ENCODE data around the gene BEGAIN. TPM values are rescaled to one million over a fixed set of nuclear protein-coding genes. Genes with fewer than 3 reads are reported as not detected.

BEGAIN gene
- total RNA-seq, 1 donor from 2014 or later = 5.1 TPM

GRCh38 chr14:100559455-100559854 is 27.8 kb downstream of the BEGAIN start:
- no peak for TF ChIP-seq CTCF (IDR thresholded peaks at IDR 0.05; ENCODE audit: unreplicated experiment)
- no peak overlapping the region for H3K4me3 Mint-ChIP-seq
- peaks cover 40% of the 10 kb centered on the region for H3K27me3 Mint-ChIP-seq (ENCODE audit: low read depth)
- no peaks in the 10 kb centered on the region for H3K9me3 Mint-ChIP-seq
- H3K36me3 Mint-ChIP-seq = no peaks in the 10 kb centered on the region
- no peaks in the 10 kb centered on the region for H3K4me1 Mint-ChIP-seq
- no peak for DNase-seq (ENCODE audit: low spot score in 2 of 2, unreplicated experiment in 2 of 2)
- H3K27ac Mint-ChIP-seq = no peak overlapping the region

DNA sequence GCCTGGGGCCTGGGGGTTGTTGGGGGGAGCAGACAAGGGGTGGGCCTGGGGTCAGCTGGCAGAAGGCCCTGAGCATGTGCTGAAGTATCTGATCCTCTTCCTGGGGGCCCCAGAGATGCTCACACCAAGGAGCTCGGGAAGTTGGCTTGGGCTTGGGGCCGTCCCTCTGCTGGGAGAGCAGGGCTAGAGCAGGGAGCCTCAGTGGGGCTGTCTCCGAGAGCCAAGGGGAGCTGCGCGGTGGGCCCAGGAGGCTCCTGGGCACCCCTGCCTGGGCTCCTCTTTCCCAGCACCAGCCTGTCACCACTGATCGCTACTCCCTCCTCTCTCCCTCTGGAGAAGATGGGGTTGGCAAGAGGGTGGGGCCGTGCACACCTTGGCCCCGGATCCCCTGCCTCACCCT is 28.3 kb downstream of the BEGAIN start:
- H3K27ac Mint-ChIP-seq = no peak overlapping the region
- H3K36me3 Mint-ChIP-seq = no peaks in the 10 kb centered on the region
- no peaks in the 10 kb centered on the region for H3K9me3 Mint-ChIP-seq
- TF ChIP-seq CTCF (IDR thresholded peaks at IDR 0.05; ENCODE audit: unreplicated experiment) = no peak
- peaks cover 37% of the 10 kb centered on the region for H3K27me3 Mint-ChIP-seq (ENCODE audit: low read depth)
- H3K4me1 Mint-ChIP-seq = no peaks in the 10 kb centered on the region
- DNase-seq (ENCODE audit: low spot score in 2 of 2, unreplicated experiment in 2 of 2) = no peak
- no peak overlapping the region for H3K4me3 Mint-ChIP-seq

DNA sequence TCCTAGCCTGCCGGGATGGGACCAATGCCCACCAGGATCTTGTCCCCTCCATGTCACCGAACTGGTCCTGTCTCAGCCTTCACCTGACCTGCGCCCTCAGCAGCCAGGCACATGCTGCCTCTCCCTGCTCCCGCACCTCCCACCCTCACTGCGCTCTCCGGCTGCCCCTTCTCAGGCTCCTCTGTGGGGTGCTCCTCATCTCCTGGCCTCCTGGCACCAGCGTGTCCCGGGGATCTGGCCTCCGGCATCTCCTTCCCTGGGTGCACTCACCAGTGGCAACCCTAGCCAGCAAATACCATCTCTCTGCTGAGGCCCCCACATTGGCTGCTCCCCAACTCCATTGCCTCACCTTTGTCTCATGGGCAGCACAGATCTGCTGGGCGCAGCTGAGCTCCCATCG is 29.0 kb downstream of the BEGAIN start:
- Mint-ChIP-seq H3K9me3 (no peaks in the 10 kb centered on the region), H3K4me1 (no peaks in the 10 kb centered on the region), H3K27me3 (ENCODE audit: low read depth) (peaks cover 32% of the 10 kb centered on the region), H3K27ac (no peak overlapping the region), H3K36me3 (no peaks in the 10 kb centered on the region), H3K4me3 (no peak overlapping the region)
- DNase-seq (ENCODE audit: low spot score in 2 of 2, unreplicated experiment in 2 of 2) = no peak
- no peak for TF ChIP-seq CTCF (IDR thresholded peaks at IDR 0.05; ENCODE audit: unreplicated experiment)

DNA sequence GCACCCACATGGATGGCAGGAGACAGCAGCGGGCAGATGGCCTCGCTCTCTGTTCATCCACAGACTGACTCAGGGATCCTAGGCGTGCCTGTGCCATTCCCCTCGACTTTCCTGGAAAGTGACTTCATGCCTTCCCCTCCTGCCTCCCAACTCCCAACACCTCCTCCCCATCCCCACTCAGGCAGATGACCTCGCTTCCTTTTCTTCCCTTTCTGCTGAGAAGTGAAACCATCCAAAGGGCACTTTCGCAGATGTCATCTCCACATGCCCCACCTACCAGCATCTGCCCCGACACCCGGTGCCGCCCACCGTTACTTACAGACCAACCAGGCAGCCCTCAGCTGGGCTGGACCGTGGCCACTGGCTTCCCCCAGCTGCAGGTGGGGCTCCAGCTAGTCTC is 29.6 kb downstream of the BEGAIN start:
- Mint-ChIP-seq H3K4me3 (no peak overlapping the region), H3K27me3 (ENCODE audit: low read depth) (peaks cover 27% of the 10 kb centered on the region), H3K36me3 (no peaks in the 10 kb centered on the region), H3K4me1 (no peaks in the 10 kb centered on the region), H3K9me3 (no peaks in the 10 kb centered on the region), H3K27ac (no peak overlapping the region)
- DNase-seq (ENCODE audit: low spot score in 2 of 2, unreplicated experiment in 2 of 2) = no peak
- TF ChIP-seq CTCF (IDR thresholded peaks at IDR 0.05; ENCODE audit: unreplicated experiment) = no peak

DNA sequence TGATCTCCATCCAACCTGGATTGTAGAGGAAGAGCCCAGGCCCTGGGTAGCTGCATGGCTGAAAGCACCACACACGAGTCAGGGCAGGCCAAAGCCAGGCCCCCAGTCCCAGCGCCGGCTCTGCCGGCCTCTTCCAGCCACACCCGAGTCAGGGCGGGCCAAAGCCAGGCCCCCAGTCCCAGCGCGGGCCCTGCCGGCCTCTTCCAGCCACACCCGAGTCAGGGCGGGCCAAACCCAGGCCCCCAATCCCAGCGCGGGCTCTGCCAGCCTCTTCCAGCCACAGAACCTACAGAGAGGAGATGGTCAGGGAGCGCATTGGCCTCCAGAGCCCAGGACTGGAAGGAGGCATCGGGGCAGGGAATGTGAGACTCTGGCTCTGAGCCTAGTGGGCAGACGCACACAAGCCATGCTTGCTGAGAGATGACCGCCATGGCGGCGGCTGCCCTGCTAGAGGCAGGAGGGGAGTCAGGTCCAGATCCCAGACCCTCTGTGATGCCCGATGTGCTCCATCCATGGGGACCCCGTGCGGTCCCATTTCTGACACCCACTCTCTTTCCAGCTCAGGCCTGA is 30.2 kb downstream of the BEGAIN start:
- no peaks in the 10 kb centered on the region for H3K4me1 Mint-ChIP-seq
- no peak for DNase-seq (ENCODE audit: low spot score in 2 of 2, unreplicated experiment in 2 of 2)
- no peaks in the 10 kb centered on the region for H3K9me3 Mint-ChIP-seq
- peaks cover 24% of the 10 kb centered on the region for H3K27me3 Mint-ChIP-seq (ENCODE audit: low read depth)
- no peak for TF ChIP-seq CTCF (IDR thresholded peaks at IDR 0.05; ENCODE audit: unreplicated experiment)
- no peak overlapping the region for H3K27ac Mint-ChIP-seq
- no peak overlapping the region for H3K4me3 Mint-ChIP-seq
- no peaks in the 10 kb centered on the region for H3K36me3 Mint-ChIP-seq

DNA sequence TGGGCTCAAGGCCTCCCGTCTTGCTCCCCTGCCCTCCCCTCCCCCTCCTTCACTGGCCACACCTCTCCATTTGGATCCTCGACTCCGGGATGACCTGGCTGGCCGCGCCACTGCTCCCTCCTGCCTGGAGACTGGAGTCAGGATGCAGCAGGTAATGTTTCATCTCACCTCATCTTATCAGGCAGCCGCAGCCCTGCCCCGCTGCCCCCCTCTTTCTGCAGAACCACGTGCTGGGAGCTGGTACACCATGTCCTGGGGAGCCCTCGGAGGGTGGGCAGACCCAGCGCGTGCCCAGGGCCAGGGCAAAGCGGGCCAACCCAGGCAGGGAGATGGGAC is 31.1 kb downstream of the BEGAIN start:
- H3K4me1 Mint-ChIP-seq = no peaks in the 10 kb centered on the region
- no peak for TF ChIP-seq CTCF (IDR thresholded peaks at IDR 0.05; ENCODE audit: unreplicated experiment)
- H3K27ac Mint-ChIP-seq = no peak overlapping the region
- no peaks in the 10 kb centered on the region for H3K36me3 Mint-ChIP-seq
- DNase-seq (ENCODE audit: low spot score in 2 of 2, unreplicated experiment in 2 of 2) = no peak
- H3K4me3 Mint-ChIP-seq = no peak overlapping the region
- peaks cover 24% of the 10 kb centered on the region for H3K27me3 Mint-ChIP-seq (ENCODE audit: low read depth)
- H3K9me3 Mint-ChIP-seq = no peaks in the 10 kb centered on the region
